Sciatic nerve (tissue), 2 donors: ENCODE measurements around the gene PEMT. TPM values are rescaled to one million over a fixed set of nuclear protein-coding genes. Genes with fewer than 3 reads are reported as not detected.
"Not testable (repeated sequence)": the region's sequence is repeated elsewhere in the genome, so short reads cannot be mapped to it uniquely, and the experiment has no call there.

ENCODE experiments used
- ATAC-seq: fragments of 200-7000 bp; cut with Tn5 transposase; one replicate; pipeline ENCODE4 v1.9.1; 2020; ENCODE audit warnings: mild to moderate bottlenecking, moderate library complexity
- DNase-seq: peaks from one replicate; pipeline ENCODE4 v3.0.0-alpha.2; 2020; ENCODE audit warnings: low spot score
- intact Hi-C: fragments of 100-400 bp; cut with DNase I; formaldehyde crosslinking; loops from one replicate; pipeline ENCODE4 v1.14.2; 2022
- total RNA-seq: library from RNA; stranded (reverse); fragmentation: NEBNext Ultra II Directional; extraction: Animal tissue kit (Norgen Biotek cat#: 25700); gene quantifications from one replicate; pipeline ENCODE4 v1.2.1, GENCODE V29; 2021
- donor health status: DM: no; HTN: no; CAD: no.
- donor health status: DM: no; HTN: no; CAD: no.

The PEMT gene
- total RNA-seq, 1 donor from 2014 or later: 27.6 TPM

- DNase-seq: peak; percentile 39
- no peak for ATAC-seq
- intact Hi-C loops: loop anchor here (5.0 to 10.0 kb wide), 2 partner anchors 141 to 146 kb away; no protein-coding TSS in a partner anchor
Observed at GRCh38 chr17:17498606-17499301, 92.8 kb downstream of the PEMT start.

DNA sequence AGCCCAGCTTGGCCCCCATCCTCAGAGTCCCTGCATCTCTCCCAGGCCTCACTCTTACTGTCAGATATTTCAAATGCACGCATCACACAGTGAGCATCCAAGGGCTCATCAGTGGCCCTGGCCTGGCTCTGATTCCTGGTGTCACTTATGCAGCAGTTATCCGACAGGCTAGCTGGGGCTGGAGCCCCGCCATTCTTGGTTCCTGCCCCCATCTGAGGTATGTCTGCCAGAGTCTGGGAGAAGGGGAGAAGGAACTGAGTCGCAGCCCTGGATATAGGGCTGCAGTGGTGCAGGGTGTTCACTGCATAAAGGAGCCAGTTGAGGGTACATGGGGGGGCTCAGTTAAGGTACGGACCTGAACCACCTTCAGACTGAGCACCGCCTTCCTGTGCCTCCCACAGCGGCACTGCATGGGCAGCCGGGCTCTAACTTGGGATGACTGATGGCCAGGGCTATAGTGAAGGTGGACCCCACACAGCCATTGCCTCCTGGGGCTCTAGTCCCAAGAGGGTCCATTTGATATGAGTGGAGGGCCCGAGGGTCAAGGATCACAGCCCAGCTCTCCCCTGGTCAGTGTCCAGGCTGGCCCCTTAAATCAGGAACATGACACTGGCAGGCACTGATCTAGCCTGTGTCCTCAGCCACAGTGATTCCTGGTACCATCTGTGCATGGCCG lies 93.5 kb downstream of the PEMT start:
- intact Hi-C loops: loop anchor here (5.0 to 10.0 kb wide), 2 partner anchors 141 to 147 kb away; no protein-coding TSS in a partner anchor
- DNase-seq (peak; percentile 57), ATAC-seq (no peak)

GRCh38 chr17:17497065-17497844 lies 94.3 kb downstream of the PEMT start:
- ATAC-seq (no peak), DNase-seq (peak; percentile 53)
- intact Hi-C loops: loop anchor here (5.0 to 10.0 kb wide), 2 partner anchors 140 to 148 kb away; no protein-coding TSS in a partner anchor

GRCh38 chr17:17496189-17497064 lies 95.1 kb downstream of the PEMT start, which contains the start of gene RASD1:
TSS of gene RASD1 (minus strand) at chr17:17496395. CDS start at chr17:17496181, 214 bp downstream.
- DNase-seq (peak; percentile 96), ATAC-seq (peak; percentile 92)
- intact Hi-C loops: loop anchor here (5.0 to 10.0 kb wide), 2 partner anchors 139 to 148 kb away; no protein-coding TSS in a partner anchor

- intact Hi-C loops: loop anchor here (5.0 to 10.0 kb wide), 2 partner anchors 138 to 149 kb away; no protein-coding TSS in a partner anchor
- DNase-seq (peak; percentile 73), ATAC-seq (no peak)
Observed at GRCh38 chr17:17495536-17496188, 95.8 kb downstream of the PEMT start.

DNA sequence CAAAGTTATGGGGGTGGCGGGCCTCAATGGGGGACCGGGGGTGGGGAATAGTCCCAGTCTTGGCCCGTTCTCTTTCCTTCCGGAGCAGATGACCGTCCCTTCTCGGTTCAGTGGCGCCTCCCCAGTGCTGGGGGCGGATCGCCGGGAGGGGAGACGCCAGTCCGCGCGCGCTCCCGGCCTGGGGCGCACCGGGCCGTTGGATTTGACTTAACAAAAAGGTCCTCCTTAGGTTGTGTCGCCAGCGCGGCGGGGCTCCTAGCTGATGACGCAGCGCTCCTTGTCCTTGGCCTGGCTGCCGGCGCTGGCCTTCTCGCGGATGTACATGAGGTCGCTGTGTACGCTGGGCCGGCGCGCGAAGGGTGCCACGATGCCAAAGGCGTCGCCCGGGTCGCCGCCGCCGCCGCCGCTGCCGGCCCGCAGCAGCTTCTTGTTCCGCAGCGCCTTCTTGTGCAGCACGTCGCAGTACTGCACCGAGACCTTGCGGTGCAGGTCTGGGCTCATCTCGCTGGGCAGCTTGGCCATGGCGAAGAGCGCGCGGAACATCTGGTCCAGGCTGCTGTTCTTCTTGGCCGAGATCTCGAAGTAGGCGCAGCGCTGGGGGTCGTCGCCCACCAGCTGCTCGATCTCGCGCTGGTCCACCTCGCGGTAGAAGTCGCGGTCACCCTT lies 96.5 kb downstream of the PEMT start:
- DNase-seq: peak; percentile 67
- intact Hi-C loops: loop anchor here (5.0 to 10.0 kb wide), 2 partner anchors 138 to 150 kb away; no protein-coding TSS in a partner anchor
- peak; percentile 26 for ATAC-seq

GRCh38 chr17:17494499-17494869 lies 97.0 kb downstream of the PEMT start:
- ATAC-seq (no peak), DNase-seq (peak; percentile 62)
- intact Hi-C loops: loop anchor here (10.0 kb wide), 1 partner anchor 150 kb away; no protein-coding TSS in a partner anchor

- no peak for DNase-seq
- intact Hi-C loops: loop anchor here (10.0 kb wide), 1 partner anchor 151 kb away; no protein-coding TSS in a partner anchor
Observed at GRCh38 chr17:17493986-17494466, 97.5 kb downstream of the PEMT start.

GRCh38 chr17:17493249-17493985 lies 98.1 kb downstream of the PEMT start:
- ATAC-seq (peak; percentile 13), DNase-seq (peak; percentile 71)
- intact Hi-C loops: loop anchor here (10.0 kb wide), 1 partner anchor 151 kb away; no protein-coding TSS in a partner anchor

More at GRCh38 chr17:17493986-17494466, 97.5 kb downstream of the PEMT start:
- no peak for ATAC-seq

GRCh38 chr17:17492571-17492970 lies 98.9 kb downstream of the PEMT start:
- peak; percentile 54 for DNase-seq
- ATAC-seq: no peak
- intact Hi-C loops: loop anchor here (10.0 kb wide), 1 partner anchor 152 kb away; no protein-coding TSS in a partner anchor

DNA sequence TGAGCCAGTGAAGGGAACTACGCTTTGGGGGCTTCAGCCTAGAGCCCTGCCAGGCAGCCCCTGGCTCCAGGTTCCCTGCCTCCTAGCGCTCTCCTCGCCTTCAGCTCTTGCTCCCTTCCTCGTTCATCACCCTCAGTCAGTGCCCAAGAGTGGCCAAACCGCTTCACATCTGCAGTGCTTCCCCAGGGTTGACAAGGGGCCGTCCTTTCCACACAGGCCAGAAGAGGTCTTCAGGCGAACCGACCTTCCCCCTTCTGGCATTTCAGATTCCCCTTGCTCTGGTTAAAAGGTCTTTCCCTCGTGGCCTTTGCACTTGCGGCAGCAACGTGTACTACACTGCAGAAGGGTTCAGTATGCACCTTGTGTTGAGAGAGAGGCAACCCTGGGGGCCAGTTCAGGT lies 99.4 kb downstream of the PEMT start:
- DNase-seq: peak; percentile 50
- no peak for ATAC-seq
- intact Hi-C loops: loop anchor here (10.0 kb wide), 1 partner anchor 153 kb away; no protein-coding TSS in a partner anchor

DNA sequence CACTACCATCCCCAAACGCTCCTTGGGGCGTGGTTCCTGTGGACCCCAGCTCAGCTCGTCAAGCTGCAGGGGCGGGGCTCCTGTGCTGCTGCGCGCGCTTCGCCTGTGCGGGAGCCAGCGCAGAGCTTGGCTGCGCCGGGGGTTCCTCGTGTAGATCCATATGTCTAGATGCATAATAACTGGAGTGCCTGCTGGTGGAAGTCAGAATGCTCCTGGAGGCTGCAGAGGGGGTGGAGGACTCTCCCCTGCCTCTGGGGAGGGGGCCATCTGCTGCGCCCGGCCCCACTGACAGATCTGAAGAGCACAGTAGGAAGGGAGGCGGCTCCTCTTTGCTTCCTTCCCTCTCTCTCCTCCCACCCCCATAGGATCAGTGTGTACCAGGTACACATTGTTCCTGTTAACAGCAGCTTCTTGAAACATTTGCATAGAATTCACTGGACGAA lies 99.9 kb downstream of the PEMT start:
- ATAC-seq (no peak), DNase-seq (peak; percentile 51)
- intact Hi-C loops: loop anchor here (10.0 kb wide), 1 partner anchor 153 kb away; no protein-coding TSS in a partner anchor

GRCh38 chr17:17491031-17491471 lies 100.5 kb downstream of the PEMT start:
- no peak for DNase-seq
- no peak for ATAC-seq
- intact Hi-C loops: loop anchor here (10.0 kb wide), 1 partner anchor 154 kb away; no protein-coding TSS in a partner anchor

DNA sequence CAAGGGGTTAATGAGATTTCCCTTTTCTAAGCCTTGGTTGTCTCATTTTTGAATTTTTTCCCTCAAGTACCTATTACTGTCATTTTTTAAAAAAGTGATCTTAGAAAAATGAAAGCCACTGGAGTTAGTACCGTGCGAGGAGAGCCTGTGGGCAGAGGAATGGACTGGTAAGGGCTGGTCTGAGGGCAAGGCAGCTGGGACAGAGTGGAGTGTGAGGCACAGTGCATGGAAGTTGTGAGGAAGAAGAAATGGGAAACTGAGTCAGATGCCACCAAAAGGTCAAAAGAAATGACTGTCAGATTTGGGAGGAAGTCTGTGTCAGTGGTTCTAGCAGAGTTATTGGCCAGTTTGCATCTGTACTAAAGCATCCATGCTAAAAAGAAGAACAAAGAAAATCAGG lies 103.5 kb downstream of the PEMT start:
- no peak for DNase-seq
- no peak for ATAC-seq
- intact Hi-C loops: no loop called here

DNA sequence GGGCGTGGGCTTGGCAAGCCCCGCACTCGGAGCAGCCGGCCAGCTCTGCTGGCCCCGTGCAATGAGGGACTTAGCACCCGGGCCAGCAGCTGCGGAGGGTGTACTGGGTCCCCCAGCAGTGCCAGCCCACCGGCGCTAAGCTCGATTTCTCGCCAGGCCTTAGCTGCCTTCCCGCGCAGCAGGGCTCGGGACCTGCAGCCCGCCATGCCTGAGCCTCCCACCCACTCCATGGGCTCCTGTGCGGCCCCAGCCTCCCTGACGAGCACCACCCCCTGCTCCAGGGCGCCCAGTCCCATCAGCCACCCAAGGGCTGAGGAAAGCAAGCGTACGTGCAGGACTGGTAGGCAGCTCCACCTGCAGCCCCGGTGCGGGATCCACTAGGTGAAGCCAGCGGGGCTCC lies 105.1 kb downstream of the PEMT start:
- ATAC-seq, intact Hi-C loops: not testable (repeated sequence)
- peak; percentile 35 for DNase-seq

DNA sequence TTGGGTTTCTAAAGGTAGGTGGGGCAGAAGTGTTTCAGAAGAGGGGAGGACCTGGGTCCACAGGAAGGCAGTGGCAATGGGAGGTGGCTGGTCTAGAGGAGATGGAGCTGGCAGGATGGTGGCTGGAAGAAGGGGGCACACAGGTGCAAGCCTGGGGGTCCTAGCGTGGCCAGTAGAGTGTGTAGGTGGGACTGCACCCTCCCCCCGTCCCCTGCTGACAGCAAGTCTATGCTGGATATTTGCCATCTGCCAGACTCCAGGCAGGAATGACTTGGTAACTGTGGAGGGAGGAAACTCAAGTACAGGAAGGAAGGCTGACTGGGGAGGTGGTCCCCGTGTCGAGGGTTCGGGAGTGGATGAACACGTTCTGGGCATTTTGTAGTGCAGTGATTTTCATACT lies 106.1 kb downstream of the PEMT start:
- no peak for ATAC-seq
- DNase-seq: no peak
- intact Hi-C loops: no loop called here
